ENCODE measurements around the gene CHCHD6. TPM values are rescaled to one million over a fixed set of nuclear protein-coding genes. Genes with fewer than 3 reads are reported as not detected.

The CHCHD6 gene
- total and polyA plus RNA-seq, 4 donors, result 2.0 to 5.1 (median 3.9) TPM

DNA sequence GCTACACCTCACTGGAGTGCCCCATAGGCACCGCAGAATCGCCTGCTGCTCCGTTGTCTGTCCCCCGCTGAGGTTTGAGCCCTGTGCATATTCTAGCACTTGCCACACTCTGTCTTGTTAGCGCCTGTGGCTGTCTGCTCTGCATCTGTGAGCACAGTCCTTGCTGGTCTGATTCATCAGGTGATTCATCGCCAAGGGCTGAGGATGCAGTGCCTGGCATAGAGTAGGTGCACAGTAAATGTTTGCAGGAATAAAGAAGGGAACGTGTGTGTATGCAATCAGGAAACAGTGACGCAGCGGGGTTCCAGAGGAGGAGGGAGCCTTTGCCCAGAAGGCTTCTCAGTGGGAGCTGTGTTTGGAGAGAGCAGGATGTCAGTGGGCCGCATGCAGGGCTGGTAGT, 154.8 kb downstream of the CHCHD6 start:
- H3K27ac ChIP-seq (ENCODE audit: low read depth in 1 of 2, low read length in 2 of 2), result no peak overlapping the region
- peaks cover 0 to 3% (median 0%) of the 10 kb centered on the region in 4 donors for H3K36me3 ChIP-seq (ENCODE audit: control insufficient read depth in 4 of 4, insufficient read depth in 3 of 4, low read depth in 1 of 4, low read length in 3 of 4)
- WGBS, result 93% methylated on average over 10 of the region's 10 CpGs
- no peak overlapping the region for H3K4me3 ChIP-seq (ENCODE audit: low read depth in 1 of 3, low read length in 3 of 3)
- no peaks in the 10 kb centered on the region for H3K27me3 ChIP-seq (ENCODE audit: control insufficient read depth in 4 of 4, insufficient read depth in 4 of 4, low read length in 3 of 4)
- DNase-seq (ENCODE audit: low spot score), result no peak
- no peak overlapping the region for H3K9ac ChIP-seq (ENCODE audit: low read depth in 1 of 2, low read length in 2 of 2)
- no peaks in the 10 kb centered on the region for H3K4me1 ChIP-seq (ENCODE audit: control insufficient read depth in 4 of 4, insufficient read depth in 4 of 4, low read length in 3 of 4)
- H3K9me3 ChIP-seq (ENCODE audit: control insufficient read depth in 4 of 4, low read length in 3 of 4), result no peaks in the 10 kb centered on the region
- no peak for TF ChIP-seq YY1 (IDR thresholded peaks at IDR 0.05)
- TF ChIP-seq ATF3 (IDR thresholded peaks at IDR 0.05), result no peak
- TF ChIP-seq RAD21 (IDR thresholded peaks at IDR 0.05), result no peak

GRCh38 chr3:126859415-126860246, 155.6 kb downstream of the CHCHD6 start:
- H3K9ac ChIP-seq (ENCODE audit: low read depth in 1 of 2, low read length in 2 of 2), result no peak overlapping the region
- H3K36me3 ChIP-seq (ENCODE audit: control insufficient read depth in 4 of 4, insufficient read depth in 3 of 4, low read depth in 1 of 4, low read length in 3 of 4), result peaks cover 0 to 3% (median 0%) of the 10 kb centered on the region in 4 donors
- no peak for TF ChIP-seq NR2F2 (IDR thresholded peaks at IDR 0.05)
- H3K4me1 ChIP-seq (ENCODE audit: control insufficient read depth in 4 of 4, insufficient read depth in 4 of 4, low read length in 3 of 4), result no peaks in the 10 kb centered on the region
- 95% methylated on average over 16 of the region's 16 CpGs for WGBS
- no peak overlapping the region for H3K27ac ChIP-seq (ENCODE audit: low read depth in 1 of 2, low read length in 2 of 2)
- H3K27me3 ChIP-seq (ENCODE audit: control insufficient read depth in 4 of 4, insufficient read depth in 4 of 4, low read length in 3 of 4), result no peaks in the 10 kb centered on the region
- H3K9me3 ChIP-seq (ENCODE audit: control insufficient read depth in 4 of 4, low read length in 3 of 4), result no peaks in the 10 kb centered on the region
- H3K4me3 ChIP-seq (ENCODE audit: low read depth in 1 of 3, low read length in 3 of 3), result no peak overlapping the region
- DNase-seq (ENCODE audit: low spot score), result no peak

DNA sequence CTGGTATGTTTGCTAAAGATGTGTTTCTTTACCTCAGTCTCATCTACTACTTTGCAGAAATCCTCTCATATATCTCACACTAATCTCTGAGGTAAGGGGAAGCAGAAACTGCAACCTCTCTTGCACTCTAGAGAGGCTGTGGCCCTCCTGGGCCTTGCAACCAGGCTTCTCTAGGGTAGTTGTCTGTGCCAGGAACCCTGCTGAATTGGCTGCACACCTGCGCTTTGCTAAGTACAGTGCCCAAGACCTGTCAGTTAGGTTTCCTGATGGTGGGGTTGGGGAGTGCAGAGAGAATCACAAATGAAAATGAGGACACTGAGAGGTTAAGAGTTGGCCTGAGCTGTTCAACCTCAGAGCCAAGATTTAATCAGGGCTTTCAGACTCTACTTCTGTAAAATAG, 161.7 kb downstream of the CHCHD6 start:
- Histone ChIP-seq H3K27ac (ENCODE audit: low read depth in 1 of 2, low read length in 2 of 2) (no peak overlapping the region), H3K27me3 (ENCODE audit: control insufficient read depth in 4 of 4, insufficient read depth in 4 of 4, low read length in 3 of 4) (no peaks in the 10 kb centered on the region), H3K9me3 (ENCODE audit: control insufficient read depth in 4 of 4, low read length in 3 of 4) (no peaks in the 10 kb centered on the region), H3K4me1 (ENCODE audit: control insufficient read depth in 4 of 4, insufficient read depth in 4 of 4, low read length in 3 of 4) (no peaks in the 10 kb centered on the region), H3K4me3 (ENCODE audit: low read depth in 1 of 3, low read length in 3 of 3) (no peak overlapping the region), H3K9ac (ENCODE audit: low read depth in 1 of 2, low read length in 2 of 2) (no peak overlapping the region), H3K36me3 (ENCODE audit: control insufficient read depth in 4 of 4, insufficient read depth in 3 of 4, low read depth in 1 of 4, low read length in 3 of 4) (no peaks in the 10 kb centered on the region)
- WGBS, result 95% methylated on average over 1 of the region's 1 CpG
- TF ChIP-seq JUND (IDR thresholded peaks at IDR 0.05) (no peak), FOXA2 (IDR thresholded peaks at IDR 0.05) (no peak), FOXA1 (IDR thresholded peaks at IDR 0.05) (no peak), YY1 (IDR thresholded peaks at IDR 0.05) (no peak)
- no peak for DNase-seq (ENCODE audit: low spot score)

DNA sequence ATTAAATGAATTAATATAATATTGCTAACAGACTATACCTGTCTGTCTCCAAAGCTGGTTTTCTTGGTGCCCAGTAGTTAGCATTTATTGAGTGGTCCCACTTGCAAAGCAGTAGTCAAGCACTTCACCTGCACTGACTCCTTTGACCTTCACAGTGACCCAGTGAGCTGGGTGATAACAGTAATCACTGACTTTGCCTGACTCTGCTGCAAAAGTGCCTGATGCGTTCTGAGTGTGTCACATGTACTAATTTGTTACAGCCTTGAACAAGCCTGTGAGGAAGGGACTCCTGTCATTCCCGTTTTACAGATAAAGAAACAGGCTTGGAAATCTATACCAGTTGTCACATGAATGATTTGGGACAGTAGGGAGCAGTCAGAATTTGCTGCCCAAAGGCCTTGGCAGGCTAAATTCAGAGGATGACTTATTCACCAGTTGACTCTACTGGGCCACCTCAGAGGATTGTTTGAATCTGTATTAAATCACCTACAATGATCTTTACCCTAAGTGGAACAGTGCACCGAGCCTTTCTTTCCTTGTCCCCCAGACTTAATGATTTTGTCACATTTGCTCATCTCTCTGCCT, 162.2 kb downstream of the CHCHD6 start:
- H3K9ac ChIP-seq (ENCODE audit: low read depth in 1 of 2, low read length in 2 of 2), result no peak overlapping the region
- no peak overlapping the region for H3K4me3 ChIP-seq (ENCODE audit: low read depth in 1 of 3, low read length in 3 of 3)
- no peaks in the 10 kb centered on the region for H3K9me3 ChIP-seq (ENCODE audit: control insufficient read depth in 4 of 4, low read length in 3 of 4)
- TF ChIP-seq RXRA (IDR thresholded peaks at IDR 0.05) (no peak), ATF3 (IDR thresholded peaks at IDR 0.05) (no peak), NR2F2 (IDR thresholded peaks at IDR 0.05) (no peak), EGR1 (IDR thresholded peaks at IDR 0.05; ENCODE audit: low read depth in 2 of 2) (no peak), FOXA1 (IDR thresholded peaks at IDR 0.05) (no peak), GABPA (IDR thresholded peaks at IDR 0.05 in 1 of 2, conservative IDR thresholded peaks at IDR 0.05 in 1 of 2) (no peak), RAD21 (IDR thresholded peaks at IDR 0.05) (no peak), JUND (IDR thresholded peaks at IDR 0.05) (no peak), TAF1 (conservative IDR thresholded peaks at IDR 0.05) (no peak)
- TF ChIP-seq, protein P1, sequence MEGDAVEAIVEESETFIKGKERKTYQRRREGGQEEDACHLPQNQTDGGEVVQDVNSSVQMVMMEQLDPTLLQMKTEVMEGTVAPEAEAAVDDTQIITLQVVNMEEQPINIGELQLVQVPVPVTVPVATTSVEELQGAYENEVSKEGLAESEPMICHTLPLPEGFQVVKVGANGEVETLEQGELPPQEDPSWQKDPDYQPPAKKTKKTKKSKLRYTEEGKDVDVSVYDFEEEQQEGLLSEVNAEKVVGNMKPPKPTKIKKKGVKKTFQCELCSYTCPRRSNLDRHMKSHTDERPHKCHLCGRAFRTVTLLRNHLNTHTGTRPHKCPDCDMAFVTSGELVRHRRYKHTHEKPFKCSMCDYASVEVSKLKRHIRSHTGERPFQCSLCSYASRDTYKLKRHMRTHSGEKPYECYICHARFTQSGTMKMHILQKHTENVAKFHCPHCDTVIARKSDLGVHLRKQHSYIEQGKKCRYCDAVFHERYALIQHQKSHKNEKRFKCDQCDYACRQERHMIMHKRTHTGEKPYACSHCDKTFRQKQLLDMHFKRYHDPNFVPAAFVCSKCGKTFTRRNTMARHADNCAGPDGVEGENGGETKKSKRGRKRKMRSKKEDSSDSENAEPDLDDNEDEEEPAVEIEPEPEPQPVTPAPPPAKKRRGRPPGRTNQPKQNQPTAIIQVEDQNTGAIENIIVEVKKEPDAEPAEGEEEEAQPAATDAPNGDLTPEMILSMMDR (IDR thresholded peaks at IDR 0.05; ENCODE audit: low read depth, low read length, missing input control), result no peak
- WGBS, result 91% methylated on average over 3 of the region's 3 CpGs
- H3K4me1 ChIP-seq (ENCODE audit: control insufficient read depth in 4 of 4, insufficient read depth in 4 of 4, low read length in 3 of 4), result no peaks in the 10 kb centered on the region
- no peaks in the 10 kb centered on the region for H3K36me3 ChIP-seq (ENCODE audit: control insufficient read depth in 4 of 4, insufficient read depth in 3 of 4, low read depth in 1 of 4, low read length in 3 of 4)
- no peaks in the 10 kb centered on the region for H3K27me3 ChIP-seq (ENCODE audit: control insufficient read depth in 4 of 4, insufficient read depth in 4 of 4, low read length in 3 of 4)
- DNase-seq (ENCODE audit: low spot score), result no peak
- no peak overlapping the region for H3K27ac ChIP-seq (ENCODE audit: low read depth in 1 of 2, low read length in 2 of 2)

Measured in liver (tissue), 9 donors.